ENCODE data around the gene TAS1R2. TPM values are rescaled to one million over a fixed set of nuclear protein-coding genes. Genes with fewer than 3 reads are reported as not detected.

Gene TAS1R2
- total and polyA plus RNA-seq, 2 of the 8 experiments (the other 6 are each of a cell fraction or from before 2014, with no cell fraction given): not detected

GRCh38 chr1:18874036-18874435 lies 14.6 kb upstream of the TAS1R2 start:
- Histone ChIP-seq H3K4me1 (replicated peaks in 1 of 4; ENCODE audit: control insufficient read depth in 3 of 4, insufficient read depth in 4 of 4, low read length in 3 of 4) (no peaks in the 10 kb centered on the region), H3K18ac (ENCODE audit: extremely low read depth, low read length) (no peak overlapping the region), H2BK20ac (ENCODE audit: low read length) (no peak overlapping the region), H4K91ac (replicated peaks; ENCODE audit: insufficient read length, low read length) (no peak overlapping the region), H3K36me3 (ENCODE audit: control insufficient read depth in 2 of 4, insufficient read depth in 4 of 4, low read length in 3 of 4) (no peaks in the 10 kb centered on the region; a peak in 2 of 8 replicates), H4K5ac (ENCODE audit: insufficient read length, low read depth, low read length) (no peak overlapping the region), H3K14ac (ENCODE audit: insufficient read length) (no peak overlapping the region), H3K56ac (replicated peaks; ENCODE audit: insufficient read length, low read depth, low read length) (no peak overlapping the region), H3K27me3 (replicated peaks in 1 of 4; ENCODE audit: control insufficient read depth in 3 of 4, extremely low read depth in 1 of 4, insufficient read depth in 3 of 4, low read length in 3 of 4) (no peaks in the 10 kb centered on the region), H3K23me2 (ENCODE audit: low read depth, low read length) (no peaks in the 10 kb centered on the region), H3K4me2 (ENCODE audit: insufficient read depth in 1 of 2, low read depth in 2 of 2, low read length in 2 of 2) (no peak overlapping the region), H3K79me2 (ENCODE audit: control insufficient read depth in 1 of 2, insufficient read depth in 2 of 2, low read length in 2 of 2) (no peaks in the 10 kb centered on the region), H3K9me3 (ENCODE audit: insufficient read depth in 2 of 2, low read depth in 1 of 2, low read length in 1 of 2) (no peaks in the 10 kb centered on the region), H4K8ac (ENCODE audit: extremely low read depth, insufficient read depth, low read length) (no peak overlapping the region), H3K4me3 (ENCODE audit: extremely low read depth in 1 of 4, insufficient read depth in 2 of 4, low read depth in 3 of 4, low read length in 4 of 4) (no peak overlapping the region), H2BK12ac (ENCODE audit: low read depth, low read length) (no peak overlapping the region), H3K9ac (replicated peaks in 1 of 4; ENCODE audit: extremely low read depth in 1 of 4, low read depth in 3 of 4, low read length in 3 of 4) (no peak overlapping the region), H3K23ac (ENCODE audit: insufficient read length) (no peak overlapping the region), H4K20me1 (replicated peaks in 1 of 2; ENCODE audit: control insufficient read depth in 1 of 2, insufficient read depth in 2 of 2, low read length in 2 of 2) (peaks cover 2 to 4% of the 10 kb centered on the region in 2 experiments), H3K79me1 (ENCODE audit: low read depth, low read length) (no peaks in the 10 kb centered on the region), H2BK120ac (replicated peaks; ENCODE audit: low read depth, low read length) (no peak overlapping the region), H2BK5ac (ENCODE audit: low read depth, low read length) (no peak overlapping the region), H3K27ac (ENCODE audit: low read depth, low read length) (no peak overlapping the region), H2AK5ac (ENCODE audit: low read depth, low read length) (no peak overlapping the region), H2BK15ac (ENCODE audit: low read length) (no peak overlapping the region), H2AFZ (ENCODE audit: low read length) (no peak overlapping the region), H3K4ac (replicated peaks; ENCODE audit: insufficient read length, low read depth, low read length) (no peak overlapping the region)
- 82% methylated on average over 6 of the region's 6 CpGs; no CpG with 5 or more reads in 1 of the 2 experiments for WGBS, 2 experiments (ENCODE audit: extremely low coverage in 1 of 2, insufficient coverage in 1 of 2, insufficient read length in 1 of 2, insufficient replicate concordance in 2 of 2, low coverage in 1 of 2, low lambda C conversion rate in 2 of 2, missing lambda C conversion rate in 1 of 2)
- CTCF ChIA-PET (ENCODE audit: partially characterized antibody): interaction anchor here (0.6 to 5.6 kb wide), 39 partner anchors 8 to 578 kb away, joined by 3 to 52 read pairs (median 5); partner anchors contain the start of gene ALDH4A1
- DNase-seq (ENCODE audit: low read depth in 1 of 2, low spot score in 2 of 2) (no peak), FAIRE-seq (no peak)
- POLR2A ChIA-PET (ENCODE audit: partially characterized antibody): no interaction called here
- TF ChIP-seq RBBP5 (IDR thresholded peaks at IDR 0.05; ENCODE audit: borderline replicate concordance, low read depth, low read length) (no peak), SRF (IDR thresholded peaks at IDR 0.05; ENCODE audit: low read depth, low read length) (no peak), BCL11A (IDR thresholded peaks at IDR 0.05; ENCODE audit: low read depth in 2 of 2, low read length in 2 of 2) (no peak), SP4 (IDR thresholded peaks at IDR 0.05; ENCODE audit: low read length) (no peak), HDAC2 (IDR thresholded peaks at IDR 0.05; ENCODE audit: borderline replicate concordance in 1 of 2, low read depth in 2 of 2, low read length in 2 of 2) (no peak), TBP (IDR thresholded peaks at IDR 0.05; ENCODE audit: low read depth, low read length) (no peak), CHD2 (IDR thresholded peaks at IDR 0.05; ENCODE audit: low read length) (no peak), GABPA (IDR thresholded peaks at IDR 0.05; ENCODE audit: borderline replicate concordance, insufficient read depth, low read length) (no peak), NANOG (IDR thresholded peaks at IDR 0.05; ENCODE audit: insufficient read depth, low read depth, low read length, poor library complexity, severe bottlenecking) (no peak), TCF12 (IDR thresholded peaks at IDR 0.05; ENCODE audit: low read depth, low read length) (no peak), ATF3 (IDR thresholded peaks at IDR 0.05; ENCODE audit: insufficient read depth, low read depth, low read length) (no peak), POLR2A (IDR thresholded peaks at IDR 0.05; ENCODE audit: control extremely low read depth in 1 of 2, low read depth in 2 of 2, low read length in 2 of 2) (no peak), JUN (IDR thresholded peaks at IDR 0.05; ENCODE audit: low read depth, low read length) (no peak), SP1 (IDR thresholded peaks at IDR 0.05; ENCODE audit: low read depth, low read length) (no peak), ZNF274 (IDR thresholded peaks at IDR 0.05; ENCODE audit: borderline replicate concordance, extremely low read depth, low read length) (no peak)
